ENCODE measurements around the gene STK31.

The STK31 gene

GRCh38 chr7:23710000-23710399, at the start of gene STK31:
Gene STK31 (plus strand): TSS chr7:23710219. CDS start chr7:23710286, 67 bp downstream.
- no peak within 1 kb of the TSS for H3K4me3 ChIP-seq (ENCODE audit: low read depth, low read length)
- no peak for TF ChIP-seq CTCF (IDR thresholded peaks at IDR 0.05; ENCODE audit: insufficient read depth, low read length, missing control alignments)
- ChIA-PET POLR2A (no interaction called here), CTCF (interaction anchor here (0.8 to 8.3 kb wide), 9 partner anchors 8 to 164 kb away, joined by 3 to 217 read pairs (median 6); partner anchors contain the start of gene FAM221A)
- no peak for DNase-seq (ENCODE audit: low read depth, low spot score)

- no peak for DNase-seq (ENCODE audit: low read depth, low spot score)
- no peak for TF ChIP-seq CTCF (IDR thresholded peaks at IDR 0.05; ENCODE audit: insufficient read depth, low read length, missing control alignments)
- POLR2A ChIA-PET = no interaction called here
- no peak overlapping the region for H3K4me3 ChIP-seq (ENCODE audit: low read depth, low read length)
- CTCF ChIA-PET = interaction anchor here (1.1 kb wide), 1 partner anchor 18 kb away, joined by 3 read pairs; no protein-coding TSS in a partner anchor
Observed at GRCh38 chr7:23661385-23661784, 48.6 kb upstream of the STK31 start.

- ChIA-PET POLR2A (no interaction called here), CTCF (interaction anchor here (0.6 to 1.1 kb wide), 3 partner anchors 16 to 17 kb away, joined by 3 read pairs; partner anchors contain the start of gene FAM221A)
- DNase-seq (ENCODE audit: low read depth, low spot score) = no peak
- H3K4me3 ChIP-seq (ENCODE audit: low read depth, low read length) = no peak overlapping the region
- TF ChIP-seq CTCF (IDR thresholded peaks at IDR 0.05; ENCODE audit: insufficient read depth, low read length, missing control alignments) = no peak
Observed at GRCh38 chr7:23662124-23662983, 47.7 kb upstream of the STK31 start.

- ChIA-PET CTCF (interaction anchor here (1.1 kb wide), 1 partner anchor 15 kb away, joined by 3 read pairs; no protein-coding TSS in a partner anchor), POLR2A (no interaction called here)
- no peak overlapping the region for H3K4me3 ChIP-seq (ENCODE audit: low read depth, low read length)
- TF ChIP-seq CTCF (IDR thresholded peaks at IDR 0.05; ENCODE audit: insufficient read depth, low read length, missing control alignments) = no peak
- DNase-seq (ENCODE audit: low read depth, low spot score) = no peak
Observed at GRCh38 chr7:23662984-23663313, 47.1 kb upstream of the STK31 start.

GRCh38 chr7:23664122-23664521, 45.9 kb upstream of the STK31 start:
- H3K4me3 ChIP-seq (ENCODE audit: low read depth, low read length) = no peak overlapping the region
- ChIA-PET POLR2A (no interaction called here), CTCF (no interaction called here)

More at GRCh38 chr7:23664122-23664521, 45.9 kb upstream of the STK31 start:
- DNase-seq (ENCODE audit: low read depth, low spot score) = no peak
- TF ChIP-seq CTCF (IDR thresholded peaks at IDR 0.05; ENCODE audit: insufficient read depth, low read length, missing control alignments) = no peak

Data from AG04449 (cell line).